Liver (tissue), 3 donors: Measurements from ENCODE around the gene MCCC1.

ENCODE experiments used
- RAD21 ChIP-seq, 2 donors: IDR thresholded peaks; 2 replicates each; pipeline ENCODE4 v1.6.1; 2016; ENCODE audit warnings: antibody characterized with exemption in 2 of 2, mild to moderate bottlenecking in 2 of 2
- TF ChIP-seq, protein P1 (sequence below): fragments of 150-350 bp; IDR thresholded peaks from 2 replicates; pipeline ENCODE4 v1.5.1; 2017; ENCODE audit warnings: improper control_type of control experiment, low read depth, low read length; ENCODE audit not compliant: missing input control
- TF ChIP-seq, protein P2 (sequence below): IDR thresholded peaks from 2 replicates; pipeline ENCODE4 v1.6.1; 2016; ENCODE audit warnings: antibody characterized with exemption
- donor health status: healthy.
- donor health status: healthy.

DNA sequence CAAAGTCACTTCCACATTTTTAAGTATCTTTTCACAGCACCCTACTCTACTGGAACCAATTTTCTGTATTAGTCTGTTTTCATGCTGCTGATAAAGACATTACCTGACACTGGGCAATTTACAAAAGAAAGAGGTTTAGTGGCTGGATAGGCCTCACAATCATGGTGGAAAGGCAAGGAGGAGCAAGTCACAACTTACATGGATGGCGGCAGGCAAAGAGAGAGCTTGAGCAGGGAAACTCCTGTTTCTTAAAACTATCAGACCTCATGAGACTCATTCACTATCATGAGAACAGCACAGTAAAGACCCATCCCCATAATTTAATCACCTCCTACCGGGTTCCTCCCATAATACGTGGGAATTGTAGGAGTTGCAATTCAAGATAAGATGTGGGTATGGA, 18.7 kb downstream of the MCCC1 start:
- no peak for TF ChIP-seq RAD21 (IDR thresholded peaks at IDR 0.05)
- TF ChIP-seq, protein P1, sequence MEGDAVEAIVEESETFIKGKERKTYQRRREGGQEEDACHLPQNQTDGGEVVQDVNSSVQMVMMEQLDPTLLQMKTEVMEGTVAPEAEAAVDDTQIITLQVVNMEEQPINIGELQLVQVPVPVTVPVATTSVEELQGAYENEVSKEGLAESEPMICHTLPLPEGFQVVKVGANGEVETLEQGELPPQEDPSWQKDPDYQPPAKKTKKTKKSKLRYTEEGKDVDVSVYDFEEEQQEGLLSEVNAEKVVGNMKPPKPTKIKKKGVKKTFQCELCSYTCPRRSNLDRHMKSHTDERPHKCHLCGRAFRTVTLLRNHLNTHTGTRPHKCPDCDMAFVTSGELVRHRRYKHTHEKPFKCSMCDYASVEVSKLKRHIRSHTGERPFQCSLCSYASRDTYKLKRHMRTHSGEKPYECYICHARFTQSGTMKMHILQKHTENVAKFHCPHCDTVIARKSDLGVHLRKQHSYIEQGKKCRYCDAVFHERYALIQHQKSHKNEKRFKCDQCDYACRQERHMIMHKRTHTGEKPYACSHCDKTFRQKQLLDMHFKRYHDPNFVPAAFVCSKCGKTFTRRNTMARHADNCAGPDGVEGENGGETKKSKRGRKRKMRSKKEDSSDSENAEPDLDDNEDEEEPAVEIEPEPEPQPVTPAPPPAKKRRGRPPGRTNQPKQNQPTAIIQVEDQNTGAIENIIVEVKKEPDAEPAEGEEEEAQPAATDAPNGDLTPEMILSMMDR = no peak
- TF ChIP-seq, protein P2, sequence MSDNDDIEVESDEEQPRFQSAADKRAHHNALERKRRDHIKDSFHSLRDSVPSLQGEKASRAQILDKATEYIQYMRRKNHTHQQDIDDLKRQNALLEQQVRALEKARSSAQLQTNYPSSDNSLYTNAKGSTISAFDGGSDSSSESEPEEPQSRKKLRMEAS = no peak
